Measurements from ENCODE around the gene RMDN2.

Gene RMDN2

DNA sequence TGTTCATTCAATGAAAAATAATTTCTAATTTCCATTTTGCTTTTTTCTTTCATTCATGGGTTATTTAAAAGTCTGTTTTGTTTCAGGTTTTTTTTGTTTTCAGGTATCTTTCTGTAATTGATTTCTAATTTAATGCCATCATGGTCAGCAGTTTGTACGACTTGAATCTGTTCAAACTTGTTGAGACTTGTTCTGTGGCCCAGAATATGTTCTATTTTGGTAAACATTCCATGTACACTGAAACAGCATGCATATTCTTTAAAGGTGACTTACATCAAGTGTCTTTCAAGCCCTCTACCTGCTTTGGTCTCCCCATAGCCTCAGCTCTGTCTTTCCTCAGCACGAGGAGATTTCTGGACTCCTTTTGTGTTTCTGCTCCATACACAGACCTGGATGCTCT, 101.8 kb downstream of the RMDN2 start:
- H3K4me2 ChIP-seq (ENCODE audit: low read length) = no peak overlapping the region
- H3K27ac ChIP-seq (ENCODE audit: low read length) = no peak overlapping the region
- no peak for TF ChIP-seq EZH2phosphoT487 (IDR thresholded peaks at IDR 0.05; ENCODE audit: low read depth)
- TF ChIP-seq, protein P1, sequence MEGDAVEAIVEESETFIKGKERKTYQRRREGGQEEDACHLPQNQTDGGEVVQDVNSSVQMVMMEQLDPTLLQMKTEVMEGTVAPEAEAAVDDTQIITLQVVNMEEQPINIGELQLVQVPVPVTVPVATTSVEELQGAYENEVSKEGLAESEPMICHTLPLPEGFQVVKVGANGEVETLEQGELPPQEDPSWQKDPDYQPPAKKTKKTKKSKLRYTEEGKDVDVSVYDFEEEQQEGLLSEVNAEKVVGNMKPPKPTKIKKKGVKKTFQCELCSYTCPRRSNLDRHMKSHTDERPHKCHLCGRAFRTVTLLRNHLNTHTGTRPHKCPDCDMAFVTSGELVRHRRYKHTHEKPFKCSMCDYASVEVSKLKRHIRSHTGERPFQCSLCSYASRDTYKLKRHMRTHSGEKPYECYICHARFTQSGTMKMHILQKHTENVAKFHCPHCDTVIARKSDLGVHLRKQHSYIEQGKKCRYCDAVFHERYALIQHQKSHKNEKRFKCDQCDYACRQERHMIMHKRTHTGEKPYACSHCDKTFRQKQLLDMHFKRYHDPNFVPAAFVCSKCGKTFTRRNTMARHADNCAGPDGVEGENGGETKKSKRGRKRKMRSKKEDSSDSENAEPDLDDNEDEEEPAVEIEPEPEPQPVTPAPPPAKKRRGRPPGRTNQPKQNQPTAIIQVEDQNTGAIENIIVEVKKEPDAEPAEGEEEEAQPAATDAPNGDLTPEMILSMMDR (IDR thresholded peaks at IDR 0.05; ENCODE audit: low read depth, low read length) = no peak
- H2AFZ ChIP-seq (ENCODE audit: low read depth, low read length) = no peak overlapping the region
- no peaks in the 10 kb centered on the region for H3K79me2 ChIP-seq (ENCODE audit: low read length)
- H3K27me3 ChIP-seq (ENCODE audit: low read depth, low read length) = no peaks in the 10 kb centered on the region
- H3K36me3 ChIP-seq (replicated peaks; ENCODE audit: low read depth, low read length) = no peaks in the 10 kb centered on the region
- H3K9ac ChIP-seq (ENCODE audit: low read length) = no peak overlapping the region
- no peaks in the 10 kb centered on the region for H4K20me1 ChIP-seq (ENCODE audit: insufficient read depth, low read length)
- no peaks in the 10 kb centered on the region for H3K4me1 ChIP-seq (ENCODE audit: low read length)
- no peaks in the 10 kb centered on the region for H3K9me3 ChIP-seq (ENCODE audit: insufficient read depth, low read length)
- H3K4me3 ChIP-seq (ENCODE audit: low read length) = no peak overlapping the region

DNA sequence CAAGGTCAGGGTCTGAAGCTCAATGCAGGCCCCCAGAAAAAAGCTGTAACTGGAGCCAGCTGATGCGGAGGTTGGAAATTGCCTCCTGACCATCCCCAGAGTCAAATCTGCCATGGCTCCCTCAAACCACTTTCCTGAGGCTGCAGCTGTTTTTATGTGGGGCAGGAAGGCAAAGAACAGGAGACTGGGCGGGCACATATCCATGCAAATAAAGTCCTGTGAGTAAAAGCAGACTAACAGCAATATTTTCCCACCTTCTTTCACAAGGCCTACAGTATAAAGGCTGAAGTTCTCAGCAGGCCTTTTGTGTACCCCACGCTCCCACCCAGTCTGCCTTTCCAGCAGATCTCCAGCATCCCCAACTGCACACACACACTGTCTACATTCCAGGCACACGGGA, 103.7 kb downstream of the RMDN2 start:
- no peaks in the 10 kb centered on the region for H3K9me3 ChIP-seq (ENCODE audit: insufficient read depth, low read length)
- no peaks in the 10 kb centered on the region for H3K79me2 ChIP-seq (ENCODE audit: low read length)
- H3K9ac ChIP-seq (ENCODE audit: low read length) = no peak overlapping the region
- H3K4me3 ChIP-seq (ENCODE audit: low read length) = no peak overlapping the region
- no peak overlapping the region for H3K4me2 ChIP-seq (ENCODE audit: low read length)
- TF ChIP-seq, protein P1 (IDR thresholded peaks at IDR 0.05; ENCODE audit: low read depth, low read length) = no peak
- no peak for TF ChIP-seq EZH2phosphoT487 (IDR thresholded peaks at IDR 0.05; ENCODE audit: low read depth)
- no peaks in the 10 kb centered on the region for H4K20me1 ChIP-seq (ENCODE audit: insufficient read depth, low read length)
- H3K27me3 ChIP-seq (ENCODE audit: low read depth, low read length) = no peaks in the 10 kb centered on the region
- H3K36me3 ChIP-seq (replicated peaks; ENCODE audit: low read depth, low read length) = no peaks in the 10 kb centered on the region
- H2AFZ ChIP-seq (ENCODE audit: low read depth, low read length) = no peak overlapping the region
- no peaks in the 10 kb centered on the region for H3K4me1 ChIP-seq (ENCODE audit: low read length)
- no peak overlapping the region for H3K27ac ChIP-seq (ENCODE audit: low read length)

GRCh38 chr2:38029512-38029911, 104.4 kb downstream of the RMDN2 start:
- Histone ChIP-seq H3K9me3 (ENCODE audit: insufficient read depth, low read length) (no peaks in the 10 kb centered on the region), H3K36me3 (replicated peaks; ENCODE audit: low read depth, low read length) (no peaks in the 10 kb centered on the region), H2AFZ (ENCODE audit: low read depth, low read length) (no peak overlapping the region), H4K20me1 (ENCODE audit: insufficient read depth, low read length) (no peaks in the 10 kb centered on the region), H3K27ac (ENCODE audit: low read length) (no peak overlapping the region), H3K9ac (ENCODE audit: low read length) (no peak overlapping the region), H3K79me2 (ENCODE audit: low read length) (no peaks in the 10 kb centered on the region), H3K27me3 (ENCODE audit: low read depth, low read length) (no peaks in the 10 kb centered on the region), H3K4me1 (ENCODE audit: low read length) (no peaks in the 10 kb centered on the region), H3K4me3 (ENCODE audit: low read length) (no peak overlapping the region), H3K4me2 (ENCODE audit: low read length) (no peak overlapping the region)
- TF ChIP-seq EZH2phosphoT487 (IDR thresholded peaks at IDR 0.05; ENCODE audit: low read depth) = no peak
- TF ChIP-seq, protein P1 (IDR thresholded peaks at IDR 0.05; ENCODE audit: low read depth, low read length) = no peak

- no peaks in the 10 kb centered on the region for H4K20me1 ChIP-seq (ENCODE audit: insufficient read depth, low read length)
- no peaks in the 10 kb centered on the region for H3K4me1 ChIP-seq (ENCODE audit: low read length)
- peaks cover 7% of the 10 kb centered on the region for H3K27me3 ChIP-seq (ENCODE audit: low read depth, low read length)
- no peak overlapping the region for H3K9ac ChIP-seq (ENCODE audit: low read length)
- H3K9me3 ChIP-seq (ENCODE audit: insufficient read depth, low read length) = no peaks in the 10 kb centered on the region
- no peak overlapping the region for H3K4me2 ChIP-seq (ENCODE audit: low read length)
- no peak for TF ChIP-seq EZH2phosphoT487 (IDR thresholded peaks at IDR 0.05; ENCODE audit: low read depth)
- TF ChIP-seq, protein P1 (IDR thresholded peaks at IDR 0.05; ENCODE audit: low read depth, low read length) = no peak
- H3K27ac ChIP-seq (ENCODE audit: low read length) = no peak overlapping the region
- H3K79me2 ChIP-seq (ENCODE audit: low read length) = no peaks in the 10 kb centered on the region
- H3K4me3 ChIP-seq (ENCODE audit: low read length) = no peak overlapping the region
- H2AFZ ChIP-seq (ENCODE audit: low read depth, low read length) = no peak overlapping the region
- H3K36me3 ChIP-seq (replicated peaks; ENCODE audit: low read depth, low read length) = no peaks in the 10 kb centered on the region
Measured at GRCh38 chr2:38030635-38031355, 105.7 kb downstream of the RMDN2 start.

Data from OCI-LY3 (cell line).